Measurements from ENCODE around the gene PON3.
"Not testable (repeated sequence)": the region's sequence is repeated elsewhere in the genome, so short reads cannot be mapped to it uniquely, and the experiment has no call there.

Gene PON3

DNA sequence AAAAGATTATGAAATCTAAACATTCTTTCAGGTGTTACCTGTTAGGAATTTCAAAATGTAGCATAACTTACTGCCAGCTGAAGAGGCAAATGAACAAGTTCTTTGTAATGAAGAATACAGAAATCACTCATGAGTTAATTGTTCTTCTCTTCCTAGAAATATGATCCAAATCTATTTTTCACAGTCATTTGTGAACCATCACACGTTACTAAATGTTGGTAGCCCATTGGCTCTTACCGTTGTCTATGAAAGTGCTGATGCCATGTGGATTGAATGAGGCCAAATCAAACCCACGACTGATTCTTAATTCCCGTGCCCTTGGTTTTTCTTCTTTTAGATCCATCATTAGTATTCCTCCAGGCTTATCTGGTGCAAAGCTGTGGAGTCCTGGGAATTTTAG lies 15.9 kb upstream of the PON3 start:
- DNase-seq (ENCODE audit: low read depth in 2 of 2): no peak

DNA sequence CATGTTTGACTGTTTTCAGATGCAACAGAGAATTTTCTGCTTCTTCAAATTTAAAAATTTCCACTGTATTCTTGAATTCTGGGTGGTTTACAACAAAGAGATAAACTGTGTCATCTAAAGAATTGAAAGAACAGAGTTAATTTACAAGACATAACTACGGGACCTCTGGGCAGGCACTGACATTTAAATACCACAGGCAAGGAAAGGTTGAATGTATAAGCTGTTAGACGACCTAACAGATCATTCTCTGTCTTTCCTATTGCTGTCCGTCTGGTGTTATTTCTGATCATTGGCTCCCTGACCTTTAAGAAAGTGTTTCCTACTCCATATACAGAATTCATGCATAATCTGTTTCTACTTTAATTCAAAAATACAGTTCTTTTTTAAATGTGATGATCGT lies 15.5 kb upstream of the PON3 start:
- DNase-seq (ENCODE audit: low read depth in 2 of 2): no peak

DNA sequence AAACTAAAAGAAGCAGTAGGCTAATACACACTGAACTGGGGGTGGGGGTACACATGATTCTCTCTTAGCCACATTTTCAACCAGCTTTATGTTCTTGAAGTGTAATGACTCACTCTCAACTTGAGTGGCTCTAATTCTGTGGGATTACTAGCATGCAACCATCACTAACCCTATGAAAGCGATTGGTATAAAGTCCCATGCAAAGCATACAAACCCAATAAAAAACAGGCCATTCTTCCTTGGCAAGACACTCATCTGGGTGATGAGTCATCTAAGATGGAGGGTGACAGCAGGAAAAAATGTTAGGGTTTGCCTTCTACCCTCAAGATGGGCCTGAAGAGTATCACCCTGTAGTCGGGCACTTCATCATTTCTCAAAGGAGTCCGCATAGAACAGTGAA lies 14.9 kb upstream of the PON3 start:
- DNase-seq (ENCODE audit: low read depth in 2 of 2): no peak

DNA sequence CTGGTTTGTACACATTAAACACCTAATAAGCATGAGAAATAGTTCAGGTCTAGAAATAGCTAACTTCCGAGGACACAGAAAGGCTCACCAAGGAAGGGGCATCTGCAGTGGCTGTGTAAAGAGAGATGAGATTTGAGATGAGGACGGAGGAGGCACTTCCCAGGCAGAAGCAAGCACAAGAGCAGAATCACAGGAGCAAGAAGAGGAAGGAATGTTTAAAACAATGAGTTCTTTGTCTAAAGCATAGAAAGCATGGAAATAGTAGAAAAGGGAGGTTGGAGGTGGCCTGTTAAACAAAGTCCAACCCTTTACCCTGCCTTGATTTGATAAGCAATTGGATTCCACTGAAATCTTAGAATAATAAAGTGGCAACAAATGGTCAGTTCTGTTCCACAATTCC lies 11.6 kb upstream of the PON3 start:
- DNase-seq (ENCODE audit: low read depth in 2 of 2): no peak

DNA sequence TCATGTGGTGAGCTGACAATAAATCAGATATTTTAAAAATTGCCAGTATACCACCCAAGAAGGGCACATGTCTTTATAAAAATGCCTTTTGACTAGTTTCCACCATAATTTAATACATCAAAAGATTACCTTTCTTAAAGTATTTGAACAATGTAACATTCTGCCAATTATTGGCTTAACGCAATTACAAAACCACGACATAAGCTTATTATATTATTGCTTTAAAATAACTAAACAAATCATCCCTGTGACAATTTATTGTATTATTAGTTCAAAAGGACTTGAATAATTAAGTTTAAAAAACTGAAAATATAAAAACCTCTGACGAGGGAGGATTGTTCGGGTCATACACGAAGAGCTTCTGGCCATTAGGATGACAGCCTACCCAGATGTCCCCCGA lies 9.6 kb upstream of the PON3 start:
- DNase-seq (ENCODE audit: low read depth in 2 of 2): no peak

DNA sequence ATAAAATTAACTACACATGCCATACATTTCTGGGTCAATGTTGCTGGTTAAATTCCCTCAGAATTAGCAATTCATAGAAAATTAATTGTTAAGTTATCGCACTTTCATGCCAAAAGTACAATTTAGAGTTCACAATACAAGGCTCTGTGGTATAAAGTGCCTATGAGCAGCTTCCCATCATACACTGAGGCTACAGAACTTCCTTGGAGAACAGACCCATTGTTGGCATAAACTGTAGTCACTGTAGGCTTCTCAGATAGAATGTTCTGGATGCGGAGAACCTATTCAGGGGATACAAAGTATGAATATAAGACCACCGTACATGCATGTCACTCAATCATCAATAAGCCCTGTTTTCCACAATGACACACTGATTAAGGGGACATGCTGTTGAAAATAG lies 9.0 kb upstream of the PON3 start:
- no peak for DNase-seq (ENCODE audit: low read depth in 2 of 2)

DNA sequence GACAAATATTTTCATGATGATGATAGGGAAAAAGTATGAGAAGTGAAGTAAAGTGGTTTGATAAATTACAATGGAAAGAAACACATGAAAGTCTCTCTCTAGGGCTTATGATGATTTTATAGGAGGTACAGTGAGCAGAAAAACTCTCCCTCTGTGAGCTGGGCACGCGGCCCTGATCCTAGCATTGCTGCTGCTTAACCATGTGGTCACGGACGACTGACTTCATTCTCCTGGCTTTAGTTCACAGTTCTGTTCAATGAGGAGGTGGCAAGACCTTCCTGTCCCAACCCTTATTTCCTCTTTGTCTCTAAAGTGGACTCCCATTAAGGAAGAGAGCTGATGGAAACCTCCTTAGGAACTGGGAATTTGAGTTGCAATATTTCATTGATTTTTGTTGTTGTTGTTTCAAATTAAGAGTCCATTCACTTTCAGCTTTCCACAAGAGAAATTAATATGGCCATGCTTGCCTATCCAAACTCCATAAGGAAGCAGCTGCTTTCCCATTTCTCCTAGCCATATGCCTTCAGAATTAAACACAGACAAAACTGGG lies 8.2 kb upstream of the PON3 start:
- no peak for DNase-seq (ENCODE audit: low read depth in 2 of 2)

DNA sequence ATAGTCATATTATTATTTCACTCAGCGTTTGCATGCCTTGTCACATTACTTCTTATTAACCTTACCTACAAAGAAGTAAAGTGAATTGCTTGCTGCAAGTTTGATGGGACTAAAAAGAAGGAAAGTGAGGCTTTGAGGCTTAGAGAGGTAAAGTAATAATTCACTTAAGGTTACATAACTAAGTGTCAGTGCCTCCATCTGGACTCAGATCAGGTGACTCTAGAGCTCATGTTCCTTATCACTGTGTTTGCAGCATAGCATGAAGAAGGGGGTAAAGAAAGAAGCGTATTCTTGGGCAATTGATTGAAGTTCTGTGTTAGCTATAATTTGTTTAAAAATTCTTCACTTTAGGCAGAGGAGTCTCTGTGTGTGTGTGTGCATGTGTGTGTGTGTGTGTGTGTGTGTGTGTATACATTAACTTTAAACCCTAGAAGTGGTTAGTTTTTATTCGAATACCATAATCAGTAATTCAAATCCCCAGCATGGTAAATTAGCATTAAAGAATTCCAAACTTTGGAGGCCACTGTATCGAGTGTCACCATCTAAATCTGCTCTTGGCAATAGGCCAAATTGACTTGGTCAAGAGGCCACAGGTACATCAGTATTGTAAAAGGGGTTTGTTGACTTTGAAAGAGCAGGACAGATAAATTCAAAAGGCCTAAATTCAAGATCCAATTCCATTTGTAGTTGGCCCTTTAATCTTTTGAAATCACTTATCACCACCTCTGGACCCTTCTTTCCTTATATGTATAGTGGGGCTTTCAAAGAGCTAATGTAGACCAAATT lies 2.2 kb upstream of the PON3 start:
- no peak for DNase-seq (ENCODE audit: low read depth in 2 of 2)

DNA sequence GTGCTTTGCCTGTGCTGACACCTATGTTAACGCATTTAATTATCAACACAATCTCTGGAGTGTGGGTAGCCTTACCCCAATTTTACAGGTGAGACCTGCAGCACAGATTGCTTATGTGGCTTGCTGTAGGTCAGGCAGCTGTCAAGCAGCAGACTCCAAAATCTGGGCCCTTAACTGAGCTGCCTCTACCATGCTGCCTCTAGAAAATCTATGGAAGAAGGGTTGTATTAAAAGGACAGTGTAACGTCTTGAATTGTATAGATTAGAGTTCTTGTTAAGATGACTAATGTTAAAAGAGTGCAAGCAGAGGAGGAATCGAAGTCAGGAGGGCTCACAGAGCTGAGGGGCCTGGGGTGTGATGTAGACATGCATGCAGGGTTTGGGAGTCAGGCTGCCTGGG lies 1.2 kb upstream of the PON3 start:
- DNase-seq (ENCODE audit: low read depth in 2 of 2): no peak

DNA sequence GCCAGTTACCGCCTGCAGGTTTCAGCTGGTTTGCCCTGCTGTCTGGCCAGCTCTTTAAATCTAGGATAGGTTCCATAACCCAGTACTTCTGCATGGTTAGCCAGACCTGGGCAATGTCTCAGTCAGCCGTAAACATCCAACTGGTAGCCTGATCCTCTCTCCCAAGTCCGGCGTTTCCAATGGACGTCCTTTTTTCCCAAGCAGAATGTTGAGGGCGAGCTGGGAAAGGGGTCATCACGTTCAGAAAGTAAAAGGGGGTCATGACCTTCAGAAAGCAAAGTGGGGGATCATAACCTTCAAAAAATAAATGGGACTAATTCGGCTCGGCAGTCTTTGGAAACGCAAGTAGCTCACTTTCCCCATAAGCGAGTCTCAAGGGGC lies 430 bp downstream of the PON3 start:
- no peak for DNase-seq (ENCODE audit: low read depth in 2 of 2)

DNA sequence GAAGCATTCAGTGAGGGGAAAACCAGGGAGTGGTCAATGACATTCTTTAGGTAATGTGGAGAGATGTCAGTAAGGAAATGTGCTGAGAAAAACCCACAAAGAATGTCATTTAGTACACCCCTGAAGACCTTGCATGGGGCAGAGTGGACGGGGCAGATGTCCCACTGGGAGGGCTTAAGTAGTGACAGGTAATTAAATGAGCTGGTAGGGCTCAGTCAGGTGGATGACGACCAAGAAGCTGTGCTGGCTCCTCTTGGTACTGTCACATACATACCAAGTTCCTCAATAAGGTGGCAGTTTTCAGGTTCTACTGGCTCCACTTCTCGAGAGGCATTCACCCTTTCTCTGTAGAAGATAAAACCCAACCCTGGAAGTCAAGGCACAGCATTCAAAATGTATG lies 1.8 kb downstream of the PON3 start:
- no peak for DNase-seq (ENCODE audit: low read depth in 2 of 2)

DNA sequence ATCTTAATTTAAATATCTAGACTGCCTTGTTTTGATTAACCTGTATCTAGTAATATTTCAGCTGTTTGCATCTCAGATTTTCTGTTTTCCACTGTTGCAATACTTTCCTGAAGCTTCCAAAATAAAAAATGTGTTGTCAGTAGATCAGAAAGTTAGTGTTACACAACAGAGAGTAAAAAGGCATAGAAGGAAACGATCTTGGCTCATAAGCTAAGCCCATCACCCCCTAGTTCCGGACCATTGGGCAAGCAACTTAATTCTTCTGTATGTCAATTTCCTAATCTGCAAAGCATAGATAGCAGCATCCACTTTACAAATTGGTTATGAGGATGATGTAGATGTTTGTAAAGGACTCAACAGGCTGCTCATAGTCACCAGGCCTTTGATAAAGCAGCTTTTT lies 4.4 kb downstream of the PON3 start:
- no peak for DNase-seq (ENCODE audit: low read depth in 2 of 2)

DNA sequence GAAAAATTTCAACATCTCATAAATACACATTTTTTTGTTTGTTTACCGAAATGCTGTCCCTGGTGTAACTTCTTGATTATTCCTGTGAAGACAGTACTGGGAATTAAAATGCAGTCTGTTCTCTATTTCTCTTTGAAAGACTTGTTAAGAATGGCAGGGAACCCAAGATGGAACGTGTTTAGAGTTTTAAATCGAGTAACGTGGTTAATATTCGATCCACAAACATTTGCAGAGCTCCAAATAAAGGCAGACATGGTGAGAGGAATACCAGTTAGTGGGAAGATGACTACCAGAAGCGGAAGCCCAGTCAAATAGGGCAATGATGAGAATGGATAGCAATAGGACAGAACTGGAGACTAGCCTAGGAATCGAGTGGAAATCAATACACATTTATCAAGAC lies 6.7 kb downstream of the PON3 start:
- DNase-seq (ENCODE audit: low read depth in 2 of 2): no peak

DNA sequence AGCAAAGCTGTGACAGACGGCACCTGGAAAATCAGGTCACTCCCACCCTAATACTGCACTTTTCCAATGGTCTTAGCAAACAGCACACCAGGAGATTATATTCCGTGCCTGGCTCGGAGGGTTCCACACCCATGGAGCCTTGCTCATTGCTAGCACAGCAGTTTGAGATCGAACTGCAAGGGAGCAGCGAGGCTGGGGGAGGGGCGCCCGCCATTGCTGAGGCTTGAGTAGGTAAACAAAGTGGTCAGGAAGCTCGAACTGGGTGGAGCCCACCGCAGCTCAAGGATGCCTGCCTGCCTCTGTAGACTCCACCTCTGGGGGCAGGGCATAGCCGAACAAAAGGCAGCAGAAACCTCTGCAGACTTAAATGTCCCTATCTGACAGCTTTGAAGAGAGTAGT lies 16.7 kb downstream of the PON3 start:
- not testable (repeated sequence) for DNase-seq (ENCODE audit: low read depth in 2 of 2)

DNA sequence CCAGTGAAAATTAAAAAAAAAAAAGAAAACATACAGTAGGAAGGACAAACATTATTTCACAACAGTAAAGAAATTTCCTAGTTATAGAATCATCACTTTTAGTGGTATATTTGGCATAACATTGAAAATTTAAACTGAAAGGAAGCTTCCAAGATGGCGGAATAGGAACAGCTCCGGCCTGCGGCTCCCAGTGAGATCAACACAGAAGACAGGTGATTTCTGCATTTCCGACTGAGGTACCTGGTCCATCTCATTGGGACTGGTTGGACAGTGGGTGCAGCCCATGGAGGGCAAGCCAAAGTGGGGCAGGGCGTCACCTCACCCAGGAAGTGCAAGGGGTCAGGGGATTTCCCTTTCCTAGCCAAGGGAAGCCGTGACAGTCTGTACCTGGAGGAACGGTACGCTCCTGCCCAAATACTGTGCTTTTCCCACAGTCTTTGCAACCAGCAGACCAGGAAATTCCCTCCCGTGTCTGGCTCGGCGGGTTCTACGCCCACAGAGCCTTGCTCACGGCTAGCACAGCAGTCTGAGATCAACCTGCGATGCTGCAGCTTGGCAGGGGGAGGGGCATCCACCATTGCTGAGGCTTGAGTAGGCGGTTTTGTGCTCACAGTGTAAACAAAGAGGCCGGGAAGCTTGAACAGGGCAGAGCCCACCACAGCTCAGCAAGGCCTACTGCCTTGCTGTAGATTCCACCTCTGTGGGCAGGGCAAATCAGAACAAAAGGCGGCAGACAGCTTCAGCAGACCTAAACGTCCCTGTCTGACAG lies 19.4 kb downstream of the PON3 start:
- DNase-seq (ENCODE audit: low read depth in 2 of 2): no peak

DNA sequence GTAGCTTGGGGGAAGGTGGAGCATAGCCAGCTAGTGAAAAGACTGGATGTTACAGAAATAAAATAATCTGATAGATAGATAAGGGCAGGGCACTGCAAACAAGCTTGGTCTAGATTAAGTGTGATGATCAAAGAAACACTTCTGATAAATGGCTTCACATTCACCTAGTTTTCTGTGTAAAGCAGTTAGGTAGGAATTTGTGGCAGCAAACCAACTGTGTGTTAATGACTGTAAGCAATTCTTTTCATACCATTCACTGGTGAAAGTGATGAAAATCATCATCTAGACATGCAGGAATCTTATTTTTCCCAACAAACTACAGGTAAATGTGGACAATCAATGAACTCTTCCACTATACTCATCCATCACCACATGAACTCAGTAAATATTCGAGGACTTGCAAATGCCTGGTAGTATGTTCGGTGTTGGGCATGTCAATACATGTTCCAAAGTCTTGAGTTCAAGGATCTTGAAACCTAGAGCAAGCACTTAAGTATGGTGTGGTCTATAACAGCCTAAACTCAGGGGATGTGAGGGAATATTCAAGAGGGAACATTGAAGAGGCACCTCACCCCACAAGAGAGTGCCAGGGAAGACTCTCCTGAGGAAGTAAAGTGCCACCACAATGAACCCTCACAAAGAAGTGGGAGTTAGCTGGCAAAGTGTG lies 20.5 kb downstream of the PON3 start:
- no peak for DNase-seq (ENCODE audit: low read depth in 2 of 2)

DNA sequence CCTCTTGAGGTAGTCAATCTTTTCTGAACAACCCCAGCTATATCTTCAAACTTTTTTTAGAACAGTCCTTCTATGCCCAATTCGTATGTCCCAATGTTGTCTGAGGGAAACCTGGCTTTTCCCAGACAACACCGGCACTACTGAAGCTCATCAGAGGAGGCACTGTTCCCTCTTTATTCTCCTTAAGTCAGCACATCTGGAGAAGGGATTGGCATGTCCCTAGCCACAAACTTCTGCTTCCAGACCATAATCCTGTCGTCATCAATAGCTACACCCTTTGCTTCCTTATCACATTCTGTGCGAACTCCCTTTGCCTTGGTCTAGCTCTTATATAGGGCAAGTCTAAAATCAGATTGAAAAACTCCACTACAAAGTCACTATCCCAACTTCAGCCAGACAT lies 22.9 kb downstream of the PON3 start:
- DNase-seq (ENCODE audit: low read depth in 2 of 2): no peak

DNA sequence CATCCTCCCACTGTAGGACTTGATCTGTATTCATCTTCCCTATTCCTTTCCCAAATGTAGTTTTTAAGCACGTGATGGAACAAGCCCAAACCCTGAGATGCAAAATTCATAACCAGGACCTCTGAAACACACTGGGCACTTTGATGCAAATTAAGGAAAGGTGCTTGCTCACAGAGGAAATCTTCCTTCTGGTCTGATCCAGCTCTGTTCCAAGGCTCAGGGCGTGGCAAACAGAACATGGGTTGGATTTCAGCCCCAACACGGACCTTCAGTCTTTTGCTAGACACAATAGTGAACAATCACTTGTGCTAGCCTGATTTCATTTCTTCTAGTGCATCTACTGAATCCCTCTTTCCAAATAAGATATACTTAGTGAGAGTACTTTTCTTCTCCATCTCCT lies 27.9 kb downstream of the PON3 start:
- no peak for DNase-seq (ENCODE audit: low read depth in 2 of 2)

DNA sequence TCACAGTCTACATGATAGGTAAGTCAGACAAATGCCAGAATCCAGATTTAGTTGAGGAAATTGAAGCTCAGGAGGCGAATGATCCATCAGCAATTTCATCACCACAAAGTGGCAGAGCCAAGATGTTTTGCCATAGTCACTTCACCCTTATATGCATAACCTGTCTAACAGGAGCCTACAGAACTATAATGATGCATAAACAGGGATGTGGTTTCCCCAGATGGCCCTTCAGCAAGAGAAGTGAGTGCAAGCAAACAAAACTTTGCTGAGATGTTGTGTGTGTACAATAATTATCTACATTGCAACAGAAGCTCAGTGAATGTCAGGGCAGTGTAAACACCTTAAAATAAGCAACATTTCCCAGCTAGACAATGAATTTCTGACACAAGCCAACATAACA lies 28.6 kb downstream of the PON3 start:
- DNase-seq (ENCODE audit: low read depth in 2 of 2): no peak

DNA sequence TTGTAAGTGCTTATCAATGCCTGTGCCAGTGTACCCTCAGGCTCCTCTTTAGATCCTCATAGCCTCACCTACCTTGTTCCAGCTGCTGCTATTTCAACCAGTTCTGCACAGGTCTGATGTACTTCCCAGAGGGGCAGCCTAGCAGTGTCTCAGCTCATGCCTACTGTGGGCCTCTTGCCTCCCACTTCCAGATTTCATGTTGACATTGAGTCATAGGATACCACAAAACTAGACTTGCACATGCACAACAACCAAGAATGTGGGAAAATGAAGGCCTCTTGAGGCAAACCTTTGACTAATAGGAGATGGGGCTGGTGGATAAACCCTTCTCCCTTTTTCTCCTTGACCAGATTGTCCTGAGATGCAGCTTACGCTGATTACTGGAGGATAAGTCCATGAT lies 31.0 kb downstream of the PON3 start:
- DNase-seq (ENCODE audit: low read depth in 2 of 2): no peak

DNA sequence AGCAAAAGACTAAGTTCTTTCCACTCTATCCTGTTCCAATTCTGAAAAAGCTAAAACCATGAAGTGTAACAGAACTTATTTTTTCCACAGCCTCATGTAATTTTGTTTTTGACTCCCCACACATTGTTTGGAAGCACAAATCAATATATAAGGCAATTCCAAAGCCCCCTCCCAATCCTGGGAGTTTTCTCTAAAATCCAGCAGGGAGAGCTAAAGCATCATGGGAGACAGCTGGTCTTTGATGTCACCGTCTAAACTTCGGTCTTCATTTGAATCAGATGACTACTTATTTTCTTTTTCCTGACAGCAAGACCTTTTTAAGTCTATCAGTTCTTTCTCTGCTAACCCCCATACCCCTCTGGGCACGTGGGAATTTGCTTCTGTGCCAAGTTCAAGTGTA lies 38.6 kb downstream of the PON3 start:
- DNase-seq (ENCODE audit: low read depth in 2 of 2): no peak

DNA sequence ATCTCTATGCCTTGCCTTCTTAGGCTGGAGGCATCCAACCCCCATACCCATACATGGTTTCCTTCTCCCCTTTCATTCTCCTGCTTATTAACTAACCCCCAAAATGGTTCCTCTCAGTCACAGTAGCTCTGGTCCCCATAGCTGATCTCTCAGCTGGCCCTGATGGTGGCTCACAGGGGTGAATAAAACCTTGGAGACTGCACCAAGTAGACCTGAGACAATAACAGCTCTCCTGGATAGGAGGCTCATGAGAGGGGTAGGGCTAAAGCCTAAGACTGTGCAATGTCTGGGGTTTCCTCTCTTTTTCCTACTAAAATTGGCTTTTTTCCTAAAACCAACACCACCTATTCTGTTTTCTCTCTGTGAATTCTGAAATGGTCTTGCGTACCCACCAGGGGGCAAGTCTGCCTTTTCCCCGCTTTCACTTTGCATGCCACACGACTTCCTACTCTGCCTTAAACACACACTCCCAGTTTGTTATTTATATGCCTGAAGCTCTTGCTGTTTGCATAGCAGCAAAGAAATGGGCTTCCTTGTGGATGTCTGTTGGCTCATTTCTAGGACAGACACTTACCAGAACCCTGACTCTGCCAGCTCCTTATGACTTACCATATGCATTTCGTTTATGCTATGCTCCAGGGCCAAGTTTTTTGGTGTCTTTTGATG lies 53.4 kb downstream of the PON3 start:
- no peak for DNase-seq (ENCODE audit: low read depth in 2 of 2)
